NCI-H82 (cell line): ENCODE results near the gene GMPPB.
"Not testable (repeated sequence)": the region's sequence is repeated elsewhere in the genome, so short reads cannot be mapped to it uniquely, and the experiment has no call there.

Source experiments
- DNase-seq: peaks from one replicate; lab custom pipeline; 2025; lab: John Stamatoyannopoulos, UW

Gene GMPPB

DNA sequence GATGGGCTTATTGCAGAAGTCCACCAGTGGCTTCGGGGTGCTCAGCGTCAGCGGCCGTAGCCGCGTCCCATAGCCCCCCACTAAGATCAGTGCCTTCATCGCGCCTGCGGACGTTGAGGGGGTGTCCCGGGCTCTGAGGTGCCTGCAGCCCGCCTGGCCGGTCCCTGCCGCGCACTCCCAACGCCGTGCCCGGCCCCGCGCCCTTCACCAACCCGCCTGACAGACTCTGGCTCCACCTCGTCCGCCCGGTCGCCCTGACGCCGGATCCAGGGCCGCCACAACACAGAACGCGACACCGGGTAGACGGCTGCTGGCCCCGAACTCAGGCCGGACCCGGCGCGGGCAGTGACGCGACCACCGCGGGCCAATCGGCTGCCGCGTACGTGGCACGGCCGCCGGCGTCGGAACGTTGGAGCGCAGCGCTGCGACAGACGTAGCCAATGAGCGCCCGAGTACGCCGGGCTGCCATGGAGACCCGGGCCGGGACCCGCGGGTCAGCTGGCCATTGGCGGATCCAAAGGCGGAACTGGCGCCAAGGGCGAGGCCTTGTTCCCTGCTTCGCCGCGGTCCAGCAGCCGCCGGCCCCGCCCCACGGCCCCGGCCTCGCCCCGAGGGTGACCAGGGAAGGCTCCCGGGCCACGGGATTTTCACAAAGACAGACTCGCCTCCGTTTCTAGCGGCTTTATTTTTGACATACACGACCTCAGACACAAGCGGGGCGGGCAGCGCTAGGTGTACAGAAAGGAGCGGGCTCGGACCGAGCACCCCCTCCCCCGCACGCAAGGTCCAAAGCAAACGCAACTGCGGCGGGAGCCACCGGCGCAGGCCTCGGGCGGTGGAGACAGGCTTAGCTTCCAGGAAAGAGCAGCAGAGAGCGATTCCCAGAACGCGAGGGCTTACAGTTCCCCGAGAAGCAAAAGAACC lies at the start of gene GMPPB:
Gene GMPPB (minus strand): TSS at position 324 of the 924 bp plus-strand sequence. CDS start 225 bp downstream, at position 99.
- peak; percentile 97 for DNase-seq

DNA sequence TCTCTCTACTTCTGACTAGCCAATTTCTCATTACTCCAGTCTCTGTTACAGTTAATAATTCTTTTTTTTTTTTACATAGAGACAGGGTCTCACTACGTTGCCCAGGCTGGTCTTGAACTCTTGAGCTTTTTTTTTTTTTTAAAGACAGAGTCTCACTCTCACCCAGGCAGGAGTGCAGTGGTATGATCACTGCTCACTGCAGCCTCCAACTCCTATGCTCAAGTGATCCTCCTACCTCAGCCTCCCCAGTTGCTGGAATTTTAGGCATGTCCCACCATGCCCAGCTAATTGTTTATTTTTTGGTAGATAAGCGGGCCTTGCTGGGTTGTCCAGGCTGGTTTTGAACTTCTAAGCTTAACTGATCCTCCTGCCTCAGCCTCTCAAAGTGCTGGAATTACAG lies 49.0 kb upstream of the GMPPB start:
- no peak for DNase-seq

- no peak for DNase-seq
Measured at GRCh38 chr3:49771340-49771938, 47.7 kb upstream of the GMPPB start.

- DNase-seq = no peak
Measured at GRCh38 chr3:49769926-49770325, 46.2 kb upstream of the GMPPB start.

DNA sequence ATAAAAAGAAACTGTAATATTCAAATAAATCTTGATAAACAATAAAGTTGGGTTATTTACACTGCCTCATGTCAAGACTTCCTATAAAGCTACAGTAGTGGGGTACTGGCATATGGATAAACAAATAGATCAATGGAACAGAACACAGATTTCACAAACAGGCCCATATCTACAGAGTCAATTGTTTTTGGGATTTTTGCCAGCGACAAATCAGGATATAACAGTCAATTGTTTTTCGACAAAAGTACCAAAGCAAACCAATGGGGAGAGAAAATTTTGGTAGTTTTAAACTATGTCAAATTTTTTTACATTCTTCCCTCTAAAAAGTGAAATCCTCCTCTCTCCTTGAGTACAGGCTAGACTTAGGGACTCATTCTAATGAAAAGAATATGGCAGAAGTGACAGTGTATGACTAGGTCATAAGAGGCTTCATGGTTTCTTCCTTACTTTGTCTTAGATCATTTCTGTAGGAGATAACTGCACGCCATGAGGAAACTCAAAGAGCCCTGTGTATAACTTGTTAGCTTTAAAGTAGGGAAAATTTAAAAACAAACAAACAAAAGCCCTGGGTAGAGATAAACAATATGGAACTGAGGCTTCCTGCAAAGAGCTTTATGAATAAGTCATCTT lies 45.6 kb upstream of the GMPPB start:
- no peak for DNase-seq

DNA sequence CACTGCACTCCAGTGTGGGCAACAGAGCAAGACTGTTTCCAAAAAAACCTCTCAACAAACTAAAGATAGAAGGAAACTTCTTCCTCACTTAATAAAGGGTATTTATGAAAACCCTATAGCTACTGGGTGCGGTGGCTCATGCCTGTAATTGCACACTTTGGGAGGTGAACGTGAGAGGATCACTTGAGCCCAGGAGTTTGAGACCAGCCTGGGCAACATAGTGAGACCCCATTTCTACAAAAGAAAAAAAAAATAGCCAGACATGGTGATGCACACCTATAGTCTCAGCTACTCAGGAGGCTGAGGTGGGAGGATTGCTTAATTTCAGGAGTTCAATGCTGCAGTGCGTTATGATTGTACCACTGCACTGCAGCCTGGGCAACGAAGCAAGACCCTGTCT lies 40.2 kb upstream of the GMPPB start:
- DNase-seq = no peak

DNA sequence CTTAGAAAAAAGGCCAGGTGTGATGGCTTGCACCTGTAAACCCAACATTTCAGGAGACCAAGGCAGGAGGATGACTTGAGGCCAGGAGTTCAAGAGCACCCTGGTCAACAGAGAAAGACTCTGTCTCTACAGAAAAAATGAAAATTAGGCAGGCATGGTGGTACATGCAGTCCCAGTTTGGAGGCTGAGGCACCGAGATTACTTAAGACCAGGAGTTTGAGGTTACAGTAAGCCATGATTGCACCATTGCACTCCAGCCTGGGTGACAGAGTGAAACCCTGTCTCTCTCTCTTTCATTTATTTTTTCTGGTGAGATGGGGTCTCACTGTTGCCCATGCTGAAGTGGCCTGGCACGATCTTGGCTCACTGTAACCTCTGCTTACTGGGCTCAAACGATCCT lies 37.9 kb upstream of the GMPPB start:
- no peak for DNase-seq

DNA sequence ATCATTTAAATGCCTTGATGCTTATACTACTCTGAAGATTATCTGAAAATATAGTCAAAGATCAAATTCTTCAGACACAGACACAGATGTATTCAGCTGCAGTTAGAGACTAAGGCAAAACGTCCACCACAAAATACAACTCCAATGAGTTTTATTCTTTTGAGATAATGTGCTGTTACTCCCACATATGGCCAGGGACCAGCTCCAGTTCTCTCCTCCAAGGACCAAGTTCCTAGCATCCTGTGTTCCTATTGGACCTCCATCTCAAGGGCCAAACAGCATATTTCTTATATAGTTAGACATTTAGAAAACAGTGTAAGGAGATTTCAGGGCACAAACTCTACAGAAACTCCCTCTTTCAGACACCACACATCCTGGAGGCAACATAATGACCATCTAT lies 35.5 kb upstream of the GMPPB start:
- DNase-seq = no peak

- no peak for DNase-seq
Measured at GRCh38 chr3:49757197-49757596, 33.4 kb upstream of the GMPPB start.

DNA sequence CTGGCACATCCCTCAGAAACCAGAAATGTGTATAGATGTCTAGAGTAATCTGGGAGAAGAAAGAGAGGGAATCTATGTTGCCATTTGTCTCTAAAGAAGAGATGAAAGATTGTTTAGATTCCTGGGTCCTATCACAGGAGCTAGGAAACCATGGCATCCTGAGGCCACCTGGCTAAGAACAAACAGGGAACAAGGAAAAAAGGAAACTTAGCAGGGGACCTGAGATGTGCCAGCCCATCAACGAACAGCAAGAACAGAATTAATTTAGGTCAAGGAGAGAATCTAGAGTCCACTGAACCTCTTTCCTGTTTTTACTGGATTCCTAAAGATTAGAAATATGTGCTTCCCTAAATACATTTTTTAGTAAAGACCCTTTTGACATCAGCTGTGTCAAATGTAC lies 32.3 kb upstream of the GMPPB start:
- no peak for DNase-seq

DNA sequence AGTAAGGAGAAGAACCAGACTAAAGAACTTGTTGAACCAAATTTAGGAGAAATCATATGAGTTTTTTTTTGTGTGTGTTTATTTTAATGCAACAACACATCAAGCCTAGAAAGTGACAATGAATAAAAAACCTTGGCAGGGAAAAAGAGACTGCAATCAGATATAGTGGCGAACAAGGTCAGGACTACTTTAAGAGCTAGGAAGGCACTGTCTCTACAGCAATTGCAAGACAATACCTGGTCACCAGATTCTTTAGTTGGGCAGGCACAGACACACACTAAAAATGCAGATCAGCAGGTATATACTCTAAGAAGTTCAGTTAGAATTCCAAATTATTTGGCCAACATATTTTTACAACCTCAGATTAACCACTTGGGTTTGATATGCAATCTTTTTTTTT lies 30.8 kb upstream of the GMPPB start:
- DNase-seq = no peak

- DNase-seq = no peak
Measured at GRCh38 chr3:49751501-49751900, 27.8 kb upstream of the GMPPB start.

DNA sequence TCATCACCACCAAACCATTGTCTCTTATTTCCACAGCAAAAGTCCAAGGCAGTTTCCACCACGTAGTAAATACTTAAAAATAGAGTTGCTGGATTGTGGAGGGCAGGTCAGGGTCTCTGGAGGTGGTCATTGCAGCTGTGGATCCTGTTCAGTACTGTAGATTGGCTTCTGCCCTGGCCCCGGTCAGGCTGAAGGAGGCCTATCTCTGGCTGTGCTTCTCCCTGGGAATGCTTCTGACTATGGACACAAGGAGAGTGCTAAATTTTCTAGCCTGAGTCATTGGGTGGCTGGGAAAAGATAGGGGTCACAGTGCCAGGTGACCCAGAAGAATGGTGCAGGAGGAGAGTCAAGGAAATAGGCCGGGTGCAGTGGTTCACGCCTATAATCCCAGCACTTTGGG lies 26.3 kb upstream of the GMPPB start:
- no peak for DNase-seq

DNA sequence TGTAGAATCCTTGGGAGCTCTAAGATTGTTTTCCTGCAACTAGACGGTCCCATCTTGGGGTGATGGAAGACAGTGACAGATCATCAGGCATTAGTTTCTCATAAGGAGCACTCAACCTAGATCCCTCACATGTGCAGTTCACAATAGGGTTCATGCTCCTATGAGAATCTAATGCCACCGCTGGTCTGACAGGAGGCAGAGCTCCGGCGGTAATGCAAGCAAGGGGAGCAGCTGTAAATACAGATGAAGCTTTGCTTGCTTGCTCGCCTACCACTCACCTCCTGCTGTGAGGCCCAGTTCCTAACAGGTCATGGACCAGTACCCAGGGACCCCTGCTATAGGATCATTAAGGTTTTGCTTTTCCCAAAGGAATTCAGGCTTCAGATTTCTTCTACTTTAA lies 25.1 kb upstream of the GMPPB start:
- DNase-seq = not testable (repeated sequence)

DNA sequence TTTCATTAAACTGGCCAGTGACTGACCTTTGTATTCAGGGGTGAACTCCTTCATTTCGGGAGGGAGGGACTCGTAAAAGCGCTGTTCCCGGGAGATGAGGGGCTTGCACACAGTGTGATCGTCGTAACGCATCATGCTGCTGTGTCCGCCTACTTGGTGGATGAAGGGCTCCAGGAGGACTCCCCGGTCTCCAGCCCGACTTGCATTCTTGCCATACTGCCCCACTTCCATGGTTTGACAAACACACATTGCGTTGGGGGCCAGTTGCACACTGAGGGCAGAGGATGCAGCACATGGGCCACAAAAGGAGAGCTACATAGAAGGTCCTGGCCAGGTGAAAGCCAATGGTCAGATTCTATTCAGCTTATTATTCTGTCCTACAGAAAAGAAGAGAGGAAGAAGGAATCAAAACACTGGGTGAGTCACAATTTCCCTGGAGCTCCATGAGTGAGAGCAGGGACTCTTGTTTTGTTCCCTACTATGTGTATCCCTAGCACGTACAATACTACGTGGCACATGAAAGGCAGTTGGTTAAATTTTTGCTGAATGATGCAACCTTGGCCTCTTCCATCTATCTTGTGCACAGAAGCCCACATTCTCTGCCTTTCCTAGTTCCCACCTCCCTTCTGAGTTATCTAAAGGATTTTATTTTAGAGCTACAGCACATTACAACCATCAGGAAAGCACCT lies 24.2 kb upstream of the GMPPB start:
- no peak for DNase-seq

- DNase-seq = no peak
Measured at GRCh38 chr3:49745986-49746385, 22.2 kb upstream of the GMPPB start.

DNA sequence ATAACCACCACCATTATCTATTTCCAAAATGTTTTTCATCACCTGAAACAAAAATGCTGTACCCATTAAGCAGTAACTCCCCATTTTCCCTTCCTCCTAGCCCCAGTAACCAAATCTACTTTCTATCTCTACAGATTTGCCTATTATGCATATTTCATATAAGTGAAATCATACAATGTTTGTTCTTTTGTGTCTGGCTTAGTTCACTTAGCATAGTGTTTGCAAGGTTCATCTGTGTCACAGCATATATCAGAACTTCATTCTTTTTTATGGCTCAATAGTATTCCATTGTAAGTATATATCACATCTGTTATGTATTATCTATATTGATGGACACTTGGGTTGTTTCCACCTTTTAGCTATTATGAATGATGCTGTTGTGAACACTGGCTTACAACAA lies 16.7 kb upstream of the GMPPB start:
- no peak for DNase-seq

- DNase-seq = no peak
Measured at GRCh38 chr3:49738067-49738713, 14.4 kb upstream of the GMPPB start.

DNA sequence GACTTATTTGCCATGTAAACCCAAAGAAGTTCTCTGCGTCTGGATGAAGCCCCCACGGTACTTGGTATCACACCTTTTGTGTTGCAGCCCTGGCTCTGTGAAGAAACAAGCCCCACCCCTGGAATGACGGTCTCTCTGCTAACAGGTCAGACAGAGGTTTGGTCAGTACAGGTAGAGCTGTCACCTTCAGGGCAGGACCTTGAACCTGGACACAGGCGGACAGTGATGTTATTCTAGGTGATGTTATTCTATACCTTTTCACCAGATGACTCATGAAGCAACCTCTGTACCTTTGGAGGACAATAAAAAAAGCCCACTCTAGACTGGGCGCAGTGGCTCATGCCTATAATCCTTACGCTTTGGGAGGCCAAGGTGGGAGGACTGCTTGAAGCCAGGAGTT lies 11.0 kb upstream of the GMPPB start:
- DNase-seq = no peak

GRCh38 chr3:49733551-49733950 lies 9.8 kb upstream of the GMPPB start:
- DNase-seq = no peak

GRCh38 chr3:49732597-49732996 lies 8.8 kb upstream of the GMPPB start:
- no peak for DNase-seq
